Lung (tissue), 12 donors: ENCODE data around the gene NPM3. TPM values are rescaled to one million over a fixed set of nuclear protein-coding genes. Genes with fewer than 3 reads are reported as not detected.

Experiments
- ATAC-seq: fragments of 200-7000 bp; cut with Tn5 transposase; one replicate; pipeline ENCODE4 v1.9.1; 2020; ENCODE audit warnings: moderate number of reproducible peaks; ENCODE audit not compliant: insufficient read depth, low FRiP score
- DNase-seq, 3 donors: peaks; one replicate each; pipeline ENCODE4 v3.0.0-alpha.2; 2013 to 2017
- H3K27ac ChIP-seq, 2 donors: one replicate each; pipeline ENCODE4 v1.5.1; 2013; ENCODE audit warnings: mild to moderate bottlenecking in 2 of 2, moderate library complexity in 2 of 2, control low read depth in 1 of 2, inconsistent platforms in 1 of 2, low read depth in 1 of 2, low read length in 1 of 2
- H3K27me3 ChIP-seq, 3 donors: one replicate each; pipeline ENCODE4 v1.5.1; 2013; ENCODE audit warnings: low read length in 2 of 3; ENCODE audit not compliant: control insufficient read depth in 3 of 3, insufficient read depth in 3 of 3
- H3K36me3 ChIP-seq, 4 donors: one replicate each; pipeline ENCODE4 v1.5.1; 2013; ENCODE audit warnings: low read length in 4 of 4, mild to moderate bottlenecking in 1 of 4, moderate library complexity in 1 of 4; ENCODE audit not compliant: control insufficient read depth in 4 of 4, insufficient read depth in 4 of 4
- H3K4me1 ChIP-seq, 5 donors: one replicate each; pipeline ENCODE4 v1.5.1; 2013; ENCODE audit warnings: low read length in 5 of 5, mild to moderate bottlenecking in 2 of 5, moderate library complexity in 1 of 5; ENCODE audit not compliant: control insufficient read depth in 5 of 5, insufficient read depth in 5 of 5
- H3K4me3 ChIP-seq: one replicate; pipeline ENCODE4 v1.5.1; 2013; ENCODE audit warnings: mild to moderate bottlenecking, control low read depth, moderate library complexity
- H3K9ac ChIP-seq, 2 donors: one replicate each; pipeline ENCODE4 v1.5.1; 2013; ENCODE audit warnings: low read length in 2 of 2, control low read depth in 1 of 2; ENCODE audit not compliant: insufficient read depth in 1 of 2
- H3K9me3 ChIP-seq, 4 donors: one replicate each; pipeline ENCODE4 v1.5.1; 2013; ENCODE audit warnings: low read length in 3 of 4, mild to moderate bottlenecking in 1 of 4, moderate library complexity in 1 of 4; ENCODE audit not compliant: control insufficient read depth in 4 of 4, insufficient read depth in 3 of 4
- WGBS, 2 donors: extraction: QIAGEN DNeasy Blood & Tissue Kit; methylation state at CpG; one replicate each; pipeline ENCODE4 v1.1.7; 2013; 5-methylcytosine and 5-hydroxymethylcytosine counted together
- polyA plus RNA-seq, 2 donors: library from polyadenylated mRNA; stranded (reverse); fragments of 200-250 nt; gene quantifications; one replicate each; pipeline ENCODE4 v1.2.1, GENCODE V29; 2013
- total RNA-seq, 2 donors: library from RNA; depleted of rRNA in 1 of 2; stranded (reverse); fragments of >200 nt in 1 of 2; gene quantifications; one replicate each; pipeline ENCODE4 v1.2.1, GENCODE V29; 2014 to 2021
- TF ChIP-seq, protein P1 (sequence below): IDR thresholded peaks from 2 replicates; pipeline ENCODE4 v1.5.1; 2012; ENCODE audit warnings: mild to moderate bottlenecking; ENCODE audit errors: control extremely low read depth, extremely low read depth
- donor health status: control.
- donor health status: control.
- donor health status: Bipolar disorder and iron deficiency.
- donor health status: healthy.
- donor health status: DM: yes; HTN: yes; CAD: no.

Gene NPM3
- total and polyA plus RNA-seq, 4 donors, result 18.1 to 36.3 (median 24.2) TPM

DNA sequence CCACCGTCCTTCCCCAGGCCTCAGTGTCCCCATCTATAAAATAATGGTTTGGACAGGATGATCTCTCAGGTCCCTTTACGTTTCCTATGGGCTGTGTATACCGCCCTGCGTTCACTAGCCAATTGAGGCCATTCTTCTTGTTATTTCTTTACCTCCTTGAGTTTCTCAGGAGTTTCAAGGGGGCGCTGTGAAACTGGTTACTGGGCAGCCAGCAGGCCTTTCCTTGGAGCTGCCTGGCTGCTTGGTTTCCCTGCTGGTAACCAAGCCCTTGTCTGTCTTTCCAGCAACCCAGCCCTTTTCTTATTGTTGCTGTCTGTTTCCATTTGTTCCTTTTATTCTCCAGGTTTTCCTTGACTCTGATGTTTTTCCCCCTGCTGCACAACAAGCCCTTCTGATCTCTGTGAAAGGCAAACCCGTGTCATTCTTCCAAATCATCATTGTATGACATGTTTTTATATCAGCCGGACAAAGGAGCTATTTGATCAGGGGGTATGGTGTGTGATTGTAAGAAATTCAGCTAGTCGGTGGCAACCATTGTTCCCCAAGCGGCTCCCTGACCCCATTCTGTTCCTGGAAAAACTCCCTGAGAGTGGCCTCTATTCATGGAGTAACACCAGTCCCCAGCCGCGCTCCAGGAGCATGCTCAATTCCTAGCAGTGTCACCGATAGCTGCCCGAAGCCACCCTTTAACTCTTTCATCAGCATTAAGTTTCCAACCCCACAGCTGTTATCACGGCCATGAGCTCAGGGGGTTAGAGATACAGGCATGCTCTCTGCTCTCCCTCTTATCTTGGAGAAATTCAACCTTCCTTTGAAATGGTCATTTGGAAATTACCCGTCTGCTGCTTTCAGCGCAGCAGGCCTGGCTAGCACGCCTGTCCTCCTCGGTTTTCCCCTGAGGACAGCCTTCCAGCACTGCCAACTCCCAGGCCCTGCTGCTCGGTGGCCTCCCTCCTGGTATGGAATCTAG, 33.9 kb downstream of the NPM3 start:
- H3K27ac ChIP-seq, result no peak overlapping the region
- ATAC-seq, result no peak
- DNase-seq, result peak in 1 of 3 donors; percentile 18
- H3K4me3 ChIP-seq, result no peak overlapping the region
- WGBS, 2 donors, result 81 to 85% methylated on average over 19 of the region's 19 CpGs
- TF ChIP-seq, protein P1, sequence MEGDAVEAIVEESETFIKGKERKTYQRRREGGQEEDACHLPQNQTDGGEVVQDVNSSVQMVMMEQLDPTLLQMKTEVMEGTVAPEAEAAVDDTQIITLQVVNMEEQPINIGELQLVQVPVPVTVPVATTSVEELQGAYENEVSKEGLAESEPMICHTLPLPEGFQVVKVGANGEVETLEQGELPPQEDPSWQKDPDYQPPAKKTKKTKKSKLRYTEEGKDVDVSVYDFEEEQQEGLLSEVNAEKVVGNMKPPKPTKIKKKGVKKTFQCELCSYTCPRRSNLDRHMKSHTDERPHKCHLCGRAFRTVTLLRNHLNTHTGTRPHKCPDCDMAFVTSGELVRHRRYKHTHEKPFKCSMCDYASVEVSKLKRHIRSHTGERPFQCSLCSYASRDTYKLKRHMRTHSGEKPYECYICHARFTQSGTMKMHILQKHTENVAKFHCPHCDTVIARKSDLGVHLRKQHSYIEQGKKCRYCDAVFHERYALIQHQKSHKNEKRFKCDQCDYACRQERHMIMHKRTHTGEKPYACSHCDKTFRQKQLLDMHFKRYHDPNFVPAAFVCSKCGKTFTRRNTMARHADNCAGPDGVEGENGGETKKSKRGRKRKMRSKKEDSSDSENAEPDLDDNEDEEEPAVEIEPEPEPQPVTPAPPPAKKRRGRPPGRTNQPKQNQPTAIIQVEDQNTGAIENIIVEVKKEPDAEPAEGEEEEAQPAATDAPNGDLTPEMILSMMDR, result no peak
- H3K9ac ChIP-seq, result peak overlapping the region in 1 of 2 donors; percentile 5
- H3K4me1 ChIP-seq, result no peaks in the 10 kb centered on the region
- peaks cover 0 to under 1% (median 0%) of the 10 kb centered on the region in 3 donors for H3K27me3 ChIP-seq
- no peaks in the 10 kb centered on the region for H3K36me3 ChIP-seq
- H3K9me3 ChIP-seq, result no peaks in the 10 kb centered on the region

DNA sequence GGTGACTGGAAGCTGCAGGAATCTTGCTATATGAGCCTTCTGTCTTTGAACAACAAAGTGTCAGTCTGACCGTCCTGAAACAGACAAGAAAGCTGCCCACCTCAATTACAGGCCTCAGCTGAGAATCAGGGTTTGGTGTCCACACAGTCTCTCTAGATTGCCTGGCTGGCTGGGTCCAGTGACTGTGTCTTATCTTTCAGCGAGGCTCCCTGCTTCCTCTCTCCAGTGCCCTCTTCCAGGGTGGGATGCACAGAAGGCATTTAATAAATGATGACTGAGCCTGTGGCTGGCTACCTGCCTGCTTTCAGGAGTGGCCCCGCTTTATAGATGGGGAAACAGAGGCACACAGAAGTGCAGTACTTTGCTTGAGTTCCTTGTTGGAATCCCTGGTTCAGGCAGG, 34.8 kb downstream of the NPM3 start:
- Histone ChIP-seq H3K36me3 (no peaks in the 10 kb centered on the region), H3K9ac (no peak overlapping the region), H3K9me3 (no peaks in the 10 kb centered on the region), H3K27ac (no peak overlapping the region), H3K4me1 (no peaks in the 10 kb centered on the region), H3K4me3 (no peak overlapping the region), H3K27me3 (no peaks in the 10 kb centered on the region)
- TF ChIP-seq, protein P1, result no peak
- 84 to 85% methylated on average over 3 of the region's 3 CpGs for WGBS, 2 donors
- ATAC-seq (no peak), DNase-seq (no peak)

DNA sequence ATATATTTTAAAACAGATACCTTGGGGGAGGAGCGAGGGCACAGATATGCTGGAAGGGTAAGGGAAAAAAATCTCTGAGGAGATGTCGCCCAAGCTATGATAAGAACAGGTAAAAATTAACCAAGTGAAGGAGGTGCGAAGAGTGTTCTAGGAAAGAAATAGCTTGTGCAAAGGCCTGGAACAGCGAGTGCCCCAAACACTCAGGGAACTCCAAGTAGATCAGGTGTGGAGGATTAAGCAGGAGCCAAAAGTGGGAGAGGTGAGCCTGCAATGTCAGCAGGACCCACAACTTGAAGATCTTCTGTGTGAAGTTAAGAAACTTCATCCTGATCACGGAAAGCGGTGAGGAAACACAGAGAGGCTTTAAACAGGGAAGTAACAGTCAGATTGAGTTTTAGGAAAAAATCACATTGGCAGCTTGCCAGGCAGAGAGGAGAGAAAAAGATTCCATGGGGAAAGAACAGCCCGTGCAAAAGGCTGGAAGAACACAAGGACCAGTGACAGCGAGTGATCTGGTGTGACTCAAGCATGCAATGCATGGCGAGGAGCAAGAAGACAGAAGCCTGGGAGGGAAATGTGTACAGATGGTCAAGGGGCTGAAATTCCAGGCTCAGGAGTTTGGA, 38.1 kb downstream of the NPM3 start:
- H3K27ac ChIP-seq, result no peak overlapping the region
- H3K9ac ChIP-seq, result no peak overlapping the region
- no peaks in the 10 kb centered on the region for H3K9me3 ChIP-seq
- no peak overlapping the region for H3K4me3 ChIP-seq
- ATAC-seq (no peak), DNase-seq (peak in 2 of 3 donors; percentile 21 to 41)
- H3K4me1 ChIP-seq, result no peaks in the 10 kb centered on the region
- no peaks in the 10 kb centered on the region for H3K36me3 ChIP-seq
- peaks cover 0 to 3% (median 0%) of the 10 kb centered on the region in 3 donors for H3K27me3 ChIP-seq
- 60 to 66% methylated on average over 9 of the region's 9 CpGs for WGBS, 2 donors
- TF ChIP-seq, protein P1, result no peak
